PC-3 (cell line): ENCODE data around the gene PSMC3IP. TPM values are rescaled to one million over a fixed set of nuclear protein-coding genes. Genes with fewer than 3 reads are reported as not detected.
A peak's percentile ranks its signal among the peaks of the same experiment; 100 is the strongest.
"Not testable (repeated sequence)": the region's sequence is repeated elsewhere in the genome, so short reads cannot be mapped to it uniquely, and the experiment has no call there.

Source experiments
- ATAC-seq: fragments of 200-7000 bp; cut with Tn5 transposase; 2 replicates; pipeline ENCODE4 v1.9.1; 2020; ENCODE audit warnings: mild to moderate bottlenecking, moderate library complexity
- BruUV-seq: library from RNA; stranded (reverse); fragments of 400-500 nt; replicated peaks from 2 replicates; lab custom pipeline; 2021; lab: Mats Ljungman, UMichigan
- CTCF ChIA-PET: fragments of 300-600 bp; sonication (Branson Sonifier 250); formaldehyde crosslinking; loops from one replicate; lab custom pipeline; 2022; ENCODE audit warnings: antibody characterized with exemption; lab: Charles Lee
- POLR2A ChIA-PET: fragments of 300-600 bp; sonication (Branson Sonifier 250); formaldehyde crosslinking; loops from one replicate; lab custom pipeline; 2022; ENCODE audit warnings: antibody characterized with exemption; ENCODE audit not compliant: unreplicated experiment; lab: Charles Lee
- DNase-seq: peaks from one replicate; pipeline ENCODE4 v3.0.0-alpha.2; 2015
- H2AFZ ChIP-seq: fragments of 300-600 bp; sonication (generic); 2 replicates; pipeline ENCODE4 v1.6.0; 2016; ENCODE audit warnings: antibody characterized with exemption, low read length
- H3F3A ChIP-seq: fragments of 300-600 bp; sonication (generic); one replicate; pipeline ENCODE4 v1.6.0; 2017; ENCODE audit warnings: antibody characterized with exemption, low read length, control low read depth, mild to moderate bottlenecking; ENCODE audit not compliant: unreplicated experiment
- H3K27ac ChIP-seq: fragments of 300-600 bp; sonication (generic); 2 replicates; pipeline ENCODE4 v1.5.1; 2016; ENCODE audit warnings: mild to moderate bottlenecking, low read length
- H3K27me3 ChIP-seq: fragments of 300-600 bp; sonication (generic); 2 replicates; pipeline ENCODE4 v1.6.1; 2016; ENCODE audit warnings: low read length, mixed read lengths
- H3K36me3 ChIP-seq: fragments of 300-600 bp; sonication (generic); 2 replicates; pipeline ENCODE4 v1.6.1; 2016; ENCODE audit warnings: low read depth, mixed run types, low read length, mixed read lengths
- H3K4me1 ChIP-seq: fragments of 300-600 bp; sonication (generic); 2 replicates; pipeline ENCODE4 v1.5.1; 2016; ENCODE audit warnings: low read length; ENCODE audit not compliant: insufficient read depth
- H3K4me2 ChIP-seq: fragments of 300-600 bp; sonication (generic); 2 replicates; pipeline ENCODE4 v1.6.0; 2016; ENCODE audit warnings: low read length
- H3K4me3 ChIP-seq: fragments of 300-600 bp; sonication (generic); 2 replicates; pipeline ENCODE4 v1.5.1; 2016; ENCODE audit warnings: mild to moderate bottlenecking, low read length, mixed read lengths
- H3K79me2 ChIP-seq: fragments of 300-600 bp; sonication (generic); 2 replicates; pipeline ENCODE4 v1.6.1; 2017; ENCODE audit warnings: low read length, mixed read lengths
- H3K9ac ChIP-seq: fragments of 300-600 bp; sonication (generic); 2 replicates; pipeline ENCODE4 v1.6.0; 2016; ENCODE audit warnings: mild to moderate bottlenecking, low read length
- H3K9me2 ChIP-seq: fragments of 300-600 bp; sonication (generic); replicated peaks from 2 replicates; pipeline ENCODE4 v1.6.1; 2016; ENCODE audit warnings: mixed run types, low read length, mixed read lengths
- H3K9me3 ChIP-seq: fragments of 300-600 bp; sonication (generic); 2 replicates; pipeline ENCODE4 v1.6.1; 2016; ENCODE audit warnings: low read length, mixed read lengths
- H4K20me1 ChIP-seq: fragments of 300-600 bp; sonication (generic); 2 replicates; pipeline ENCODE4 v1.6.1; 2016; ENCODE audit warnings: low read length, mixed read lengths
- CTCF ChIP-seq: fragments of 300-600 bp; sonication (generic); conservative IDR thresholded peaks from 2 replicates; pipeline ENCODE4 v1.5.1; 2017; ENCODE audit warnings: antibody characterized with exemption, low read depth, mild to moderate bottlenecking, low read length
- EZH2 ChIP-seq: fragments of 300-600 bp; sonication (generic); IDR thresholded peaks from one replicate; pipeline ENCODE4 v1.6.1; 2017; ENCODE audit warnings: antibody characterized with exemption, mild to moderate bottlenecking, low read length; ENCODE audit not compliant: unreplicated experiment
- EZH2phosphoT487 ChIP-seq: fragments of 300-600 bp; sonication (generic); IDR thresholded peaks from 2 replicates; pipeline ENCODE4 v1.6.1; 2018; ENCODE audit warnings: mild to moderate bottlenecking, antibody characterized with exemption, low read length, borderline replicate concordance
- intact Hi-C: fragments of 100-400 bp; cut with micrococcal nuclease; formaldehyde crosslinking; loops from 2 replicates; pipeline ENCODE4 v1.9.0; 2023
- total RNA-seq: library from RNA; depleted of rRNA; stranded (reverse); fragments of >200 nt; gene quantifications from 2 replicates; pipeline ENCODE4 v1.2.3, GENCODE V29; 2014

The PSMC3IP gene
- total RNA-seq, 1 experiment from 2014 or later, result 20.3 TPM

GRCh38 chr17:42617956-42618431 is 40.5 kb upstream of the PSMC3IP start:
- no peak for TF ChIP-seq CTCF
- no peak for TF ChIP-seq EZH2phosphoT487
- no peak for TF ChIP-seq EZH2
- Histone ChIP-seq H3K9ac (no peak overlapping the region), H3K9me3 (no peaks in the 10 kb centered on the region), H3K36me3 (peaks cover 4% of the 10 kb centered on the region; the same call in 1 of the 2 replicates), H3K27ac (no peak overlapping the region), H3K4me2 (no peak overlapping the region), H3K27me3 (no peaks in the 10 kb centered on the region), H3K9me2 (no peaks in the 10 kb centered on the region), H3F3A (no peaks in the 10 kb centered on the region), H3K79me2 (no peaks in the 10 kb centered on the region), H2AFZ (no peak overlapping the region), H3K4me1 (peaks cover 9% of the 10 kb centered on the region; the same call in 1 of the 2 replicates), H4K20me1 (no peaks in the 10 kb centered on the region), H3K4me3 (no peak overlapping the region)
- intact Hi-C loops, result no loop called here
- no TSS peak for BruUV-seq
- ATAC-seq (peak; percentile 32), DNase-seq (no peak)
- POLR2A ChIA-PET, result no interaction called here
- CTCF ChIA-PET, result interaction anchor here (0.5 to 1.0 kb wide), 5 partner anchors 9 to 720 kb away, joined by 3 to 9 read pairs (median 3); partner anchors contain the start of genes RETREG3 and TUBG1

- H3K4me3 ChIP-seq, result no peak overlapping the region
- H3K4me2 ChIP-seq, result no peak overlapping the region
- H3K79me2 ChIP-seq, result peaks cover 13% of the 10 kb centered on the region
- BruUV-seq, result no TSS peak
- H3K36me3 ChIP-seq, result peaks cover 4% of the 10 kb centered on the region; the same call in 1 of the 2 replicates
- H3K27me3 ChIP-seq, result no peaks in the 10 kb centered on the region
- intact Hi-C loops, result no loop called here
- no peak overlapping the region for H3K9ac ChIP-seq
- H3K9me3 ChIP-seq, result no peaks in the 10 kb centered on the region
- ChIA-PET POLR2A (no interaction called here), CTCF (interaction anchor here (0.6 kb wide), 1 partner anchor 54 kb away, joined by 3 read pairs; no protein-coding TSS in a partner anchor)
- no peaks in the 10 kb centered on the region for H3K9me2 ChIP-seq
- H2AFZ ChIP-seq, result no peak overlapping the region
- no peaks in the 10 kb centered on the region for H4K20me1 ChIP-seq
- no peak for ATAC-seq
- no peak overlapping the region for H3K27ac ChIP-seq
- no peaks in the 10 kb centered on the region for H3F3A ChIP-seq
- TF ChIP-seq CTCF (no peak), EZH2 (no peak), EZH2phosphoT487 (no peak)
- H3K4me1 ChIP-seq, result peaks cover 8% of the 10 kb centered on the region; the same call in 1 of the 2 replicates
- DNase-seq, result no peak
Measured at GRCh38 chr17:42613699-42614295, 36.3 kb upstream of the PSMC3IP start.

GRCh38 chr17:42612013-42612412 is 34.5 kb upstream of the PSMC3IP start:
- ATAC-seq (no peak), DNase-seq (no peak)
- Histone ChIP-seq H3K9me2 (no peaks in the 10 kb centered on the region), H3K27ac (no peak overlapping the region), H3F3A (no peaks in the 10 kb centered on the region), H3K36me3 (peaks cover 4% of the 10 kb centered on the region; the same call in 1 of the 2 replicates), H3K27me3 (no peaks in the 10 kb centered on the region), H2AFZ (no peak overlapping the region), H4K20me1 (no peaks in the 10 kb centered on the region), H3K4me3 (no peak overlapping the region), H3K9ac (no peak overlapping the region), H3K4me1 (peaks cover 4% of the 10 kb centered on the region; the same call in 1 of the 2 replicates), H3K79me2 (peaks cover 30% of the 10 kb centered on the region), H3K9me3 (no peaks in the 10 kb centered on the region), H3K4me2 (no peak overlapping the region)
- no peak for TF ChIP-seq EZH2
- no peak for TF ChIP-seq CTCF
- no peak for TF ChIP-seq EZH2phosphoT487
- intact Hi-C loops, result no loop called here
- POLR2A ChIA-PET, result no interaction called here
- BruUV-seq, result no TSS peak
- CTCF ChIA-PET, result no interaction called here

- H4K20me1 ChIP-seq, DNase-seq, H3K27me3 ChIP-seq, H3K4me1 ChIP-seq, H3F3A ChIP-seq, H3K9me3 ChIP-seq, POLR2A ChIA-PET, H3K36me3 ChIP-seq, H3K9me2 ChIP-seq: not testable (repeated sequence)
- CTCF ChIA-PET, result interaction anchor here (0.6 to 1.7 kb wide), 8 partner anchors 8 to 71 kb away, joined by 3 to 15 read pairs (median 4); partner anchors contain the start of genes PLEKHH3 and PSMC3IP
- peak overlapping the region; percentile 98 for H3K4me3 ChIP-seq
- peak; percentile 30 for ATAC-seq
- peak overlapping the region; percentile 93 for H2AFZ ChIP-seq
- peak overlapping the region; percentile 91 for H3K9ac ChIP-seq
- H3K4me2 ChIP-seq, result peak overlapping the region; percentile 97
- peak overlapping the region; percentile 50 for H3K27ac ChIP-seq
- BruUV-seq, result TSS peak; percentile 76
- peaks cover 49% of the 10 kb centered on the region for H3K79me2 ChIP-seq
- intact Hi-C loops, result loop anchor here (5.0 kb wide), 1 partner anchor 67 kb away; the partner anchor contains the start of gene PLEKHH3
Measured at GRCh38 chr17:42609814-42610801, 32.6 kb upstream of the PSMC3IP start.
